Measurements from ENCODE around the gene TGM5.

DNA sequence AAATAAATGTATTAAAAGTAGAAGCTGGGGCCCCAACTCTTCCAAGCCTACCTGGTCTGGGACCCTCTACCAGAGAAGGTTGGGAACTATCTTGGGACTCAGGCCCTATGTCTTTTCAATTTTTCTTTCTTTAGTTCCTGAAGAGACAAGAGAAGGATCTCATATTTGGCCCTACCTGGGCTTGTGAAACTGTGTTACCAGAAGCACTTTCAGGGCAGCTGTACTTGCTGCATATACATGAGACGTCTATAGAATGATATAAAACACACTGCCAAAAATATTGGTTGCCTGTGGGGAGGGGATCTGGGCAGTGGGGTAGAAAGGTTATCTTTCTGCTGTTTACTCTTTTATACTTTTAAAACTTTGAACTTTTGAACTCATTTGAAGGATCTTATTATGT, 45.3 kb downstream of the TGM5 start:
- TF ChIP-seq, protein P1, sequence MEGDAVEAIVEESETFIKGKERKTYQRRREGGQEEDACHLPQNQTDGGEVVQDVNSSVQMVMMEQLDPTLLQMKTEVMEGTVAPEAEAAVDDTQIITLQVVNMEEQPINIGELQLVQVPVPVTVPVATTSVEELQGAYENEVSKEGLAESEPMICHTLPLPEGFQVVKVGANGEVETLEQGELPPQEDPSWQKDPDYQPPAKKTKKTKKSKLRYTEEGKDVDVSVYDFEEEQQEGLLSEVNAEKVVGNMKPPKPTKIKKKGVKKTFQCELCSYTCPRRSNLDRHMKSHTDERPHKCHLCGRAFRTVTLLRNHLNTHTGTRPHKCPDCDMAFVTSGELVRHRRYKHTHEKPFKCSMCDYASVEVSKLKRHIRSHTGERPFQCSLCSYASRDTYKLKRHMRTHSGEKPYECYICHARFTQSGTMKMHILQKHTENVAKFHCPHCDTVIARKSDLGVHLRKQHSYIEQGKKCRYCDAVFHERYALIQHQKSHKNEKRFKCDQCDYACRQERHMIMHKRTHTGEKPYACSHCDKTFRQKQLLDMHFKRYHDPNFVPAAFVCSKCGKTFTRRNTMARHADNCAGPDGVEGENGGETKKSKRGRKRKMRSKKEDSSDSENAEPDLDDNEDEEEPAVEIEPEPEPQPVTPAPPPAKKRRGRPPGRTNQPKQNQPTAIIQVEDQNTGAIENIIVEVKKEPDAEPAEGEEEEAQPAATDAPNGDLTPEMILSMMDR (IDR thresholded peaks at IDR 0.05; ENCODE audit: low read depth, low read length), result no peak
- no peak for TF ChIP-seq POLR2A (IDR thresholded peaks at IDR 0.05; ENCODE audit: extremely low read depth, insufficient read length)
